Coronary artery (tissue), 2 donors: ENCODE data around the gene CD163.
"Not testable (repeated sequence)": the region's sequence is repeated elsewhere in the genome, so short reads cannot be mapped to it uniquely, and the experiment has no call there.

Experiments
- DNase-seq: peaks from one replicate; pipeline ENCODE4 v3.0.0-alpha.2; 2017; ENCODE audit warnings: low spot score
- H3K27ac ChIP-seq, 2 donors: fragments of 200-600 bp; sonication (generic); one replicate each; pipeline ENCODE4 v1.5.1; 2016 to 2019
- H3K4me3 ChIP-seq: fragments of 200-600 bp; sonication (generic); 2 replicates; pipeline ENCODE4 v1.5.1; 2016; ENCODE audit warnings: mild to moderate bottlenecking, moderate library complexity
- TF ChIP-seq, protein P1 (sequence below): fragments of 200-600 bp; sonication (generic); IDR thresholded peaks from one replicate; pipeline ENCODE4 v1.5.1; 2019; ENCODE audit warnings: antibody characterized with exemption

Gene CD163

DNA sequence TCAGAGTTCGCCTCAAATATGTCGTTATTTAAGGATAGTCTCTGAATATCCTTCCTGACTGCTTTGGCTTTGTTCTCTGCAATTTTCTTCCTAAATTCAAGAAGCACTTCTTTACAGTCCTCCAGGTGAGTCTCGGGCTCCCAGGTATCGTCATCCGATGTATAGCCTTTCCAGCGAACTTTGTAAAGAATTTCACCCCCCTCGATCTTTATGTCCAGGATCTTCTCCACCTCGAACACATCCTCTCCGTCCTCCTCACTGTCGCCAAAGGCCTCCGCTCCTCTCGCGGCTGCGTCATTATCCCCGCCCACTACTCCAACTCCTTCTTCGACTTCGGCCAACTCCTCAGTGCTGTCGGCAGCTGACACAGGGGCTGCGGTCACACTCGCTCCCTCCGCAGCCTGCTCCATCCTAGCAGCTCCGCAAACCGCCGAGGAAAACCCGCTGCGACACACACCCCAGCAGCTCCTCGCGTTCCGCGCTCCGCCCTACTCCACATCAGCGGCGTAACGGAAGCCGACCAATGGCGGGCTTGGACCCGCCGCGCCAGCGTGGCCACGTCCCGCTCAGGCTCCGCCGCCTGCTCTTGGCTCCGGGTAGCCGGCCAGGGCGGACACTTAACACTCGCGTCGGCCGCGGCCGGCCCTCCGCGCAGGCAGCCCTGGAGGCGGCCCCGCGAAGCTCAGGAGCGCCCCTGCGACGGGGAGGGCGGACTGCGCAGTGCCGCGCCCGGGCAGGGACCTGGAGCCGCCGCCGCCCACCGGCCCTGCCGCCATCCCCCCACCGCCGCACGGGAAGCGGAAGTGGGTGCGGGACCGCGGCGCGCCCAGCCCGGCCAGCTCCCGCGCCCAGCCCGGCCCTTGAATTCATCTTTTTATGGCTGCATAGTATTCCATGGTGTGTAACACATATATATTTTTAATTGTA is 63.7 kb downstream of the CD163 start:
- Histone ChIP-seq H3K27ac (no peak overlapping the region), H3K4me3 (peak overlapping the region; percentile 66)
- no peak for DNase-seq
- TF ChIP-seq, protein P1, sequence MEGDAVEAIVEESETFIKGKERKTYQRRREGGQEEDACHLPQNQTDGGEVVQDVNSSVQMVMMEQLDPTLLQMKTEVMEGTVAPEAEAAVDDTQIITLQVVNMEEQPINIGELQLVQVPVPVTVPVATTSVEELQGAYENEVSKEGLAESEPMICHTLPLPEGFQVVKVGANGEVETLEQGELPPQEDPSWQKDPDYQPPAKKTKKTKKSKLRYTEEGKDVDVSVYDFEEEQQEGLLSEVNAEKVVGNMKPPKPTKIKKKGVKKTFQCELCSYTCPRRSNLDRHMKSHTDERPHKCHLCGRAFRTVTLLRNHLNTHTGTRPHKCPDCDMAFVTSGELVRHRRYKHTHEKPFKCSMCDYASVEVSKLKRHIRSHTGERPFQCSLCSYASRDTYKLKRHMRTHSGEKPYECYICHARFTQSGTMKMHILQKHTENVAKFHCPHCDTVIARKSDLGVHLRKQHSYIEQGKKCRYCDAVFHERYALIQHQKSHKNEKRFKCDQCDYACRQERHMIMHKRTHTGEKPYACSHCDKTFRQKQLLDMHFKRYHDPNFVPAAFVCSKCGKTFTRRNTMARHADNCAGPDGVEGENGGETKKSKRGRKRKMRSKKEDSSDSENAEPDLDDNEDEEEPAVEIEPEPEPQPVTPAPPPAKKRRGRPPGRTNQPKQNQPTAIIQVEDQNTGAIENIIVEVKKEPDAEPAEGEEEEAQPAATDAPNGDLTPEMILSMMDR, result no peak

DNA sequence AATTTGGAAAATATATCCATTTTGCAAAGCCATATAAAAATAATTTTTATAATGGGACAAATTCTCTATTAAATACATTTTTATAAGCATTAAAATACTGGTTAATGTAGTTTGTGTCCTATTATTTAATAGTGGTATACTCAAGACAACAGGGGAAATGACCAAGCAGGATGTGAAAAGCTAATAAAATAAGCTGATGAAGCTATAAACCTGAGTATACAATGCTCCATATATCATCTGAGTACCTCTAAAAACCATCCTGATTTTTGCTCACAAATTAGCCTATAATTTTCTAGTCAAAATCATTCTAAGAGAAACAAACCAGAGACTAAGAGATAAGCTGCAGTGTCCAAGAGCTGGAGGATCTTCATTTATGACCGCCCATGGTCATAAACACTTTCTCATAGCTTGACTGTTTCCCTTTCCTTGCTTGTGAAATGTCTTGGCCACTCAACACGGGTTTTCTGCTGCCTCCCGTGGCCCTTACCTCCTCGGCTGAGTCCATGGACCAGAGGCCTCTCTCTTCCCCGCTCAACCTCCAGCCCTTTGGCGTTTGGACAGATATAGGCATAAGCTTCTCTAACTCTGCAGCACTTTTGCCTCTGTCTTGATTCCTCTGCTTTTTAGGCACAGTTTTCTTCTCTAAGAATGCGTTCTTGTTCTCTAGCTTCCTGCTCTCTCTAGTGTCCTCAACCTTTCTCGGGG is 65.1 kb downstream of the CD163 start:
- DNase-seq, H3K27ac ChIP-seq, H3K4me3 ChIP-seq: not testable (repeated sequence)

DNA sequence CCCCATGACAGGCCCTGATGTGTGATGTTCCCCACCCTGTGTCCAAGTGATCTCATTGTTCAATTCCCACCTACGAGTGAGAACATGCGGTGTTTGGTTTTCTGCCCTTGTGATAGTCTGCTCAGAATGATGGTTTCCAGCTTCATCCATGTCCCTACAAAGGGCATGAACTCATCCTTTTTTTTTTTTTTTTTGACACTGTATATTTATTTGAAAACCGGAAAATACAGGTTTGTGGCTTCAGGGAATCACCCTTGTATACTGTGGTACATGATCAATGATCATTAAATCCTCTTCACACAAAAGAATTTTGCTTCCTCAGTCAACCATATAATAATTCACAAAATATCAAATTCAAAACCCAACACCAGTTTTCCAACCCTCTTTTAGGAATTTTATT is 66.1 kb downstream of the CD163 start:
- H3K27ac ChIP-seq, DNase-seq, H3K4me3 ChIP-seq: not testable (repeated sequence)

DNA sequence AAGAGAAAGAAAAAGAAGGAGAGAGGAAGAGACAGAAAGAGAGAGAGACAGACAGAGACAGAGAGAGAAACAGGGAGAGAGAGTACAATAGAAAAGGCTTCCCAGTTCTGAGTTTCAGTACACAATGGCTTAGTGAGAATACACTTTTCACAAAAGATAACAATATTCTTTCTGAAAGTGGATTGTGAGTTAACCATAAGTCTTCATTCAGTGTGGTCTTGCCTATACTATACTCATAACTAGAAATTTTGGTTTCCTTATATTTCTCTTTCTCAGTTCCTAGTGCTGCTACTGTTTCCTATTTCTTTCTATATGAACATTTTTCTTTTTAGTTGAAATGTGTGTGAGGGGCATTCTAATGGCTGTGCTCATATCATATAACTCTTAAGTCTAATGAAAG is 68.9 kb downstream of the CD163 start:
- no peak overlapping the region for H3K27ac ChIP-seq
- H3K4me3 ChIP-seq, result no peak overlapping the region
- DNase-seq, result no peak
- TF ChIP-seq, protein P1, result no peak

DNA sequence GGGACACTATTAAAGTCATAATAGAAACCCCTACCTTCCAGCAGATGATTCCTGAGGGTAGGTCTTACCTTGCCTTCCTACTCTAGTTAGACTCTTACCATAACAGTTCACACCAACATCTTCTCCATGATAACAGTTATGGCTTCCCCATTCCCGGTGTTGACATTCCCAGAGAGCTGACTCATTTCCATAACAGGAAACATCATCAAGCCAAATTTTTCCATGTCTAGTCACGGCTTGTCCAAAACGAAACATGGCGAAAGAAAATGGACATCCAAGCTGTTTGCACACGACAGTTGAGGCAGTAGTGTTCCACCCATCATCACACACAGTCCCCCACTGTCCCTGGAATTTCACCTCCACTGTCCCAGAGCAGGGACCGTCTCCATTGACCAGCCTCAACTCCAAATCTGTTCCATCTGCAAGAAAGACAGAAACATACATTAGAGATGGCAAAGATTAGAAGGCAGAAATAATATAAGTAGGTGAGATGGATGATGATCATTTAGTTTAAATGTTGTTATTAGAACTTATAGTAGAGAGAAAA is 70.2 kb downstream of the CD163 start:
- Histone ChIP-seq H3K4me3 (no peak overlapping the region), H3K27ac (no peak overlapping the region)
- no peak for DNase-seq
- TF ChIP-seq, protein P1, result no peak

DNA sequence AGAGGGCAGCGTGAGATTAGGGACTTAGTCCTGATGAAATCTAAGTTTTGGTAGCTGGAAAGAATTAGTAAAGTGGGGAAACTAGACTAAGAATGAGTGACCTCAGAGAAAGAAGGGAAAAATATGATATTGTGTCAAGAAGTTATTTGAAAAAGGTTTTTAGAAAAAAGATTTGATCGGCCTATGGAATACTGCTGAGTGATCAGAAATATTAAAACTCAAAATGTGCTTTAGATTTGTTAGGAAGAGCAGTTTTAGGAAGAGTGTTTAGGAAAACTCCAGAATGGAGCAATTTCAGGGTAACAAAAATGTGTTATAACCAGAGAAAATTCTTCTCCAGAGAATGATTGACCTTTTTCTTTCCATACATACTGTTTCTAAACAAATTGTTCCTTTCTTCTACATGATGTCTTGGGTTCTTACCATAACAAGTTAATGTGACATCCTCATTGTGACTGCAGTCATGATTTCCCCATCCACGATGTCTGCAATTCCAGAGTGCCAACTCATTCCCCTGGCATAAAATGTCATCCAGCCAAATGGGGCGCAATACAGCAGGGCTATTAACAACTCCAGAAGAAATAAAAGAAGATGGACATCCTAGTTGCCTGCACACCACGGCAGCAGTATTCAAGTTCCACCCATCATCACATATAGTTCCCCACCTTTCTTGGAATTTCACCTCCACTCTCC is 71.4 kb downstream of the CD163 start:
- no peak for DNase-seq
- TF ChIP-seq, protein P1, result no peak
- H3K27ac ChIP-seq, result no peak overlapping the region
- H3K4me3 ChIP-seq, result no peak overlapping the region
